H9 (cell line): Measurements from ENCODE around the gene ME3. TPM values are rescaled to one million over a fixed set of nuclear protein-coding genes. Genes with fewer than 3 reads are reported as not detected.

Experiments
- DNase-seq: peaks from one replicate; pipeline ENCODE4 v3.0.0-alpha.2; 2017
- H2AFZ ChIP-seq: one replicate; pipeline ENCODE4 v1.6.1; 2013; ENCODE audit warnings: mild to moderate bottlenecking, low read length, control low read depth, moderate library complexity
- H2AK5ac ChIP-seq: 2 replicates; pipeline ENCODE4 v1.6.1; 2013; ENCODE audit warnings: low read length, control low read depth, mixed read lengths; ENCODE audit not compliant: insufficient read length
- H2BK120ac ChIP-seq: one replicate; pipeline ENCODE4 v1.6.1; 2013; ENCODE audit warnings: low read depth, mild to moderate bottlenecking, low read length, control low read depth, inconsistent platforms; ENCODE audit not compliant: poor library complexity, severe bottlenecking
- H2BK12ac ChIP-seq: 2 replicates; pipeline ENCODE4 v1.6.1; 2013; ENCODE audit warnings: low read length, control low read depth, mixed read lengths, low read depth; ENCODE audit not compliant: insufficient read length
- H2BK15ac ChIP-seq: 2 replicates; pipeline ENCODE4 v1.6.1; 2013; ENCODE audit warnings: low read depth, low read length, control low read depth
- H2BK20ac ChIP-seq: one replicate; pipeline ENCODE4 v1.6.1; 2013; ENCODE audit warnings: low read depth, mild to moderate bottlenecking, low read length, control low read depth, inconsistent platforms; ENCODE audit not compliant: poor library complexity, severe bottlenecking
- H2BK5ac ChIP-seq: 2 replicates; pipeline ENCODE4 v1.6.1; 2013; ENCODE audit warnings: low read length, control low read depth, mixed read lengths; ENCODE audit not compliant: insufficient read length
- H3K14ac ChIP-seq: 2 replicates; pipeline ENCODE4 v1.6.1; 2013; ENCODE audit warnings: low read length, control low read depth; ENCODE audit not compliant: insufficient read depth
- H3K18ac ChIP-seq: 2 replicates; pipeline ENCODE4 v1.6.1; 2013; ENCODE audit warnings: low read depth, mild to moderate bottlenecking, mixed read lengths, low read length, control low read depth; ENCODE audit not compliant: insufficient read length
- H3K23ac ChIP-seq: 2 replicates; pipeline ENCODE4 v1.6.1; 2013; ENCODE audit warnings: low read length, control low read depth, mixed read lengths, low read depth; ENCODE audit not compliant: insufficient read length
- H3K23me2 ChIP-seq: 2 replicates; pipeline ENCODE4 v1.6.1; 2013; ENCODE audit warnings: low read depth, mild to moderate bottlenecking, mixed read lengths, low read length, control low read depth; ENCODE audit not compliant: insufficient read length, poor library complexity, severe bottlenecking
- H3K27ac ChIP-seq: 2 replicates; pipeline ENCODE4 v1.5.1; 2013; ENCODE audit warnings: low read length, control low read depth, mixed read lengths, low read depth; ENCODE audit not compliant: insufficient read length
- H3K27me3 ChIP-seq: 2 replicates; pipeline ENCODE4 v1.6.1; 2013; ENCODE audit warnings: low read length, control low read depth, inconsistent platforms; ENCODE audit not compliant: insufficient read depth
- H3K4ac ChIP-seq: 2 replicates; pipeline ENCODE4 v1.6.1; 2013; ENCODE audit warnings: low read depth, mild to moderate bottlenecking, control low read depth, inconsistent platforms, low read length, moderate library complexity
- H3K4me1 ChIP-seq: 2 replicates; pipeline ENCODE4 v1.6.1; 2013; ENCODE audit warnings: low read length, control low read depth, inconsistent platforms; ENCODE audit not compliant: insufficient read depth
- H3K4me2 ChIP-seq: 2 replicates; pipeline ENCODE4 v1.6.1; 2013; ENCODE audit warnings: low read length, control low read depth, mixed read lengths; ENCODE audit not compliant: insufficient read length, insufficient read depth
- H3K56ac ChIP-seq: 2 replicates; pipeline ENCODE4 v1.6.1; 2013; ENCODE audit warnings: low read depth, mild to moderate bottlenecking, mixed read lengths, low read length, control low read depth; ENCODE audit not compliant: insufficient read length
- H3K79me1 ChIP-seq: 2 replicates; pipeline ENCODE4 v1.6.1; 2013; ENCODE audit warnings: low read depth, mild to moderate bottlenecking, moderate library complexity, low read length, control low read depth, inconsistent platforms; ENCODE audit not compliant: insufficient read depth, poor library complexity, severe bottlenecking
- H3K79me2 ChIP-seq: 2 replicates; pipeline ENCODE4 v1.6.1; 2013; ENCODE audit warnings: low read length, control low read depth, inconsistent platforms; ENCODE audit not compliant: insufficient read depth
- H3K9ac ChIP-seq: 2 replicates; pipeline ENCODE4 v1.6.1; 2013; ENCODE audit warnings: low read length, control low read depth, mixed read lengths; ENCODE audit not compliant: insufficient read length; ENCODE audit errors: extremely low read depth
- H3K9me3 ChIP-seq: one replicate; pipeline ENCODE4 v1.6.1; 2013; ENCODE audit warnings: low read depth, low read length, inconsistent platforms; ENCODE audit not compliant: control insufficient read depth
- H3T11ph ChIP-seq: one replicate; pipeline ENCODE4 v1.6.1; 2013; ENCODE audit warnings: mild to moderate bottlenecking, low read length, control low read depth, inconsistent platforms
- H4K20me1 ChIP-seq: one replicate; pipeline ENCODE4 v1.6.1; 2013; ENCODE audit not compliant: control insufficient read depth, insufficient read length, insufficient read depth
- H4K5ac ChIP-seq: 2 replicates; pipeline ENCODE4 v1.6.1; 2013; ENCODE audit warnings: low read depth, mild to moderate bottlenecking, mixed read lengths, low read length, control low read depth; ENCODE audit not compliant: insufficient read length
- H4K8ac ChIP-seq: replicated peaks from 2 replicates; pipeline ENCODE4 v1.6.1; 2013; ENCODE audit warnings: low read length, control low read depth, mixed read lengths, low read depth; ENCODE audit not compliant: insufficient read length
- H4K91ac ChIP-seq: 2 replicates; pipeline ENCODE4 v1.6.1; 2013; ENCODE audit warnings: low read depth, mild to moderate bottlenecking, moderate library complexity, mixed read lengths, low read length, control low read depth; ENCODE audit not compliant: insufficient read length
- H3K27ac Mint-ChIP-seq, 3 experiments: 2 replicates in 2 of 3; 3 replicates in 1 of 3; pipeline ENCODE4 v1.8.0; 2020 to 2021; ENCODE audit warnings: mixed read lengths in 3 of 3, mild to moderate bottlenecking in 1 of 3, moderate library complexity in 1 of 3
- H3K27me3 Mint-ChIP-seq: 2 replicates; pipeline ENCODE4 v1.8.0; 2021; ENCODE audit warnings: low read depth, mild to moderate bottlenecking, moderate library complexity, mixed read lengths
- H3K36me3 Mint-ChIP-seq, 3 experiments: 2 replicates in 2 of 3; 3 replicates in 1 of 3; pipeline ENCODE4 v1.8.0; 2020 to 2021; ENCODE audit warnings: low read depth in 3 of 3, mixed read lengths in 3 of 3; ENCODE audit not compliant: insufficient read depth in 1 of 3
- H3K4me1 Mint-ChIP-seq, 2 experiments: 2 replicates each; pipeline ENCODE4 v1.8.0; 2020; ENCODE audit warnings: mixed read lengths in 2 of 2
- H3K4me3 Mint-ChIP-seq, 2 experiments: 2 replicates in 1 of 2; 3 replicates in 1 of 2; pipeline ENCODE4 v1.8.0; 2020 to 2021; ENCODE audit warnings: mild to moderate bottlenecking in 2 of 2, mixed read lengths in 2 of 2, moderate library complexity in 1 of 2
- H3K9me3 Mint-ChIP-seq, 2 experiments: 2 replicates in 1 of 2; 3 replicates in 1 of 2; pipeline ENCODE4 v1.8.0; 2020; ENCODE audit warnings: mild to moderate bottlenecking in 2 of 2, mixed read lengths in 2 of 2, moderate library complexity in 1 of 2
- WGBS: extraction: QIAGEN DNeasy Blood & Tissue Kit; methylation state at CpG from one replicate; pipeline ENCODE4 v1.1.7; 2013; ENCODE audit warnings: missing lambda C conversion rate, low lambda C conversion rate, mixed read lengths; ENCODE audit not compliant: insufficient read length; ENCODE audit errors: extremely low coverage; 5-methylcytosine and 5-hydroxymethylcytosine counted together
- total RNA-seq: library from RNA; stranded (reverse); gene quantifications from 2 replicates; pipeline ENCODE4 v1.2.1, GENCODE V29; 2021
- TF ChIP-seq, protein P1 (sequence below): fragments of 200-600 bp; sonication (generic); conservative IDR thresholded peaks from 3 replicates; pipeline ENCODE4 v1.8.0; 2021; ENCODE audit warnings: antibody characterized with exemption, mild to moderate bottlenecking

Gene ME3
- total RNA-seq, 1 experiment from 2014 or later = 2.8 TPM

- no peak overlapping the region for H2BK120ac ChIP-seq
- H3K4me2 ChIP-seq = no peak overlapping the region
- H3T11ph ChIP-seq = no peak overlapping the region
- no peak for DNase-seq
- Mint-ChIP-seq H3K9me3 (no peaks in the 10 kb centered on the region), H3K4me1 (no peaks in the 10 kb centered on the region; a peak in 1 of 4 replicates), H3K4me3 (no peak overlapping the region), H3K36me3 (no peaks in the 10 kb centered on the region), H3K27me3 (no peaks in the 10 kb centered on the region; the same call in 1 of the 2 replicates), H3K27ac (no peak overlapping the region)
- no peak overlapping the region for H2BK15ac ChIP-seq
- H3K4ac ChIP-seq = no peak overlapping the region
- no peak overlapping the region for H2AFZ ChIP-seq
- no peak overlapping the region for H2BK20ac ChIP-seq
- H3K79me2 ChIP-seq = no peaks in the 10 kb centered on the region
- H3K27ac ChIP-seq = no peak overlapping the region
- no CpG with 5 or more reads among the region's 5 CpGs for WGBS
- H3K23me2 ChIP-seq = no peaks in the 10 kb centered on the region
- no peaks in the 10 kb centered on the region for H3K4me1 ChIP-seq
- no peak overlapping the region for H4K8ac ChIP-seq
- TF ChIP-seq, protein P1, sequence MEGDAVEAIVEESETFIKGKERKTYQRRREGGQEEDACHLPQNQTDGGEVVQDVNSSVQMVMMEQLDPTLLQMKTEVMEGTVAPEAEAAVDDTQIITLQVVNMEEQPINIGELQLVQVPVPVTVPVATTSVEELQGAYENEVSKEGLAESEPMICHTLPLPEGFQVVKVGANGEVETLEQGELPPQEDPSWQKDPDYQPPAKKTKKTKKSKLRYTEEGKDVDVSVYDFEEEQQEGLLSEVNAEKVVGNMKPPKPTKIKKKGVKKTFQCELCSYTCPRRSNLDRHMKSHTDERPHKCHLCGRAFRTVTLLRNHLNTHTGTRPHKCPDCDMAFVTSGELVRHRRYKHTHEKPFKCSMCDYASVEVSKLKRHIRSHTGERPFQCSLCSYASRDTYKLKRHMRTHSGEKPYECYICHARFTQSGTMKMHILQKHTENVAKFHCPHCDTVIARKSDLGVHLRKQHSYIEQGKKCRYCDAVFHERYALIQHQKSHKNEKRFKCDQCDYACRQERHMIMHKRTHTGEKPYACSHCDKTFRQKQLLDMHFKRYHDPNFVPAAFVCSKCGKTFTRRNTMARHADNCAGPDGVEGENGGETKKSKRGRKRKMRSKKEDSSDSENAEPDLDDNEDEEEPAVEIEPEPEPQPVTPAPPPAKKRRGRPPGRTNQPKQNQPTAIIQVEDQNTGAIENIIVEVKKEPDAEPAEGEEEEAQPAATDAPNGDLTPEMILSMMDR = no peak
- no peak overlapping the region for H4K5ac ChIP-seq
- H3K56ac ChIP-seq = no peak overlapping the region
- no peak overlapping the region for H3K18ac ChIP-seq
- H2BK5ac ChIP-seq = no peak overlapping the region
- no peak overlapping the region for H3K14ac ChIP-seq
- no peaks in the 10 kb centered on the region for H3K27me3 ChIP-seq
- no peaks in the 10 kb centered on the region for H4K20me1 ChIP-seq
- H3K9me3 ChIP-seq = no peaks in the 10 kb centered on the region
- no peaks in the 10 kb centered on the region for H3K79me1 ChIP-seq
- H4K91ac ChIP-seq = no peak overlapping the region
- H3K23ac ChIP-seq = no peak overlapping the region
- H2BK12ac ChIP-seq = no peak overlapping the region
- H2AK5ac ChIP-seq = no peak overlapping the region
- no peak overlapping the region for H3K9ac ChIP-seq
Measured at GRCh38 chr11:86486261-86487030, 186.0 kb downstream of the ME3 start.
